Gastrocnemius medialis (tissue), 4 donors: ENCODE measurements around the gene VAPB. TPM values are rescaled to one million over a fixed set of nuclear protein-coding genes. Genes with fewer than 3 reads are reported as not detected.

Experiments
- ATAC-seq, 2 donors: fragments of 150-250 bp; one replicate each; pipeline ENCODE4 v1.9.1; 2016
- DNase-seq, 2 donors: peaks; one replicate each; pipeline ENCODE4 v3.0.0-alpha.2; 2019
- H3K27ac ChIP-seq, 4 donors: fragments of 200-600 bp; sonication (generic); 1 replicate in 1 of 4; 2 replicates in 3 of 4; pipeline ENCODE4 v1.5.1; 2016 to 2018; ENCODE audit warnings: mild to moderate bottlenecking in 2 of 4, moderate library complexity in 1 of 4
- H3K27me3 ChIP-seq, 3 donors: fragments of 200-600 bp; sonication (generic) in 2 of 3; 1 replicate in 1 of 3; 2 replicates in 2 of 3; pipeline versions ENCODE4 v1.5.1 to v1.6.0; 2016 to 2019; ENCODE audit warnings: mild to moderate bottlenecking in 1 of 3, moderate library complexity in 1 of 3
- H3K36me3 ChIP-seq, 2 donors: fragments of 200-600 bp; sonication (generic) in 1 of 2; one replicate each; pipeline ENCODE4 v1.5.1; 2017 to 2018
- H3K4me1 ChIP-seq, 2 donors: fragments of 200-600 bp; sonication (generic) in 1 of 2; one replicate each; pipeline ENCODE4 v1.5.1; 2016 to 2017; ENCODE audit warnings: mild to moderate bottlenecking in 2 of 2
- H3K4me3 ChIP-seq, 4 donors: fragments of 200-600 bp; sonication (generic) in 3 of 4; 1 replicate in 1 of 4; 2 replicates in 3 of 4; pipeline ENCODE4 v1.5.1; 2016 to 2019; ENCODE audit warnings: mild to moderate bottlenecking in 2 of 4
- H3K9me3 ChIP-seq, 3 donors: fragments of 200-600 bp; sonication (generic) in 2 of 3; 1 replicate in 1 of 3; 2 replicates in 2 of 3; pipeline ENCODE4 v1.5.1; 2016 to 2019
- POLR2A ChIP-seq, 2 donors: fragments of 450-650 bp; IDR thresholded peaks; one replicate each; pipeline ENCODE4 v1.6.1; 2017; ENCODE audit warnings: antibody characterized with exemption in 2 of 2, mild to moderate bottlenecking in 2 of 2, moderate library complexity in 2 of 2
- in situ Hi-C, 4 donors: fragments of 200-750 bp; cut with MboI; loops; one replicate each; pipeline versions ENCODE4 v1.15.0 to v1.8.0; 2017; ENCODE audit warnings: low sequenced_read_pairs in 4 of 4
- intact Hi-C: fragments of 100-400 bp; cut with DNase I; formaldehyde crosslinking; loops from one replicate; pipeline ENCODE4 v1.15.1; 2023; ENCODE audit warnings: low total_unique reads
- total RNA-seq, 4 donors: library from RNA; depleted of rRNA; stranded (reverse); fragments of >200 nt; gene quantifications; one replicate each; pipeline versions ENCODE4 v1.1.0 to v1.2.3, GENCODE V29; 2016
- TF ChIP-seq, protein P1 (sequence below), 5 experiments: fragments of 450-650 bp in 3 of 5; fragments of 200-600 bp in 2 of 5; sonication (generic) in 2 of 5; IDR thresholded peaks in 4 of 5; conservative IDR thresholded peaks in 1 of 5; 1 replicate in 4 of 5; 2 replicates in 1 of 5; pipeline ENCODE4 v1.5.1; 2016 to 2019; ENCODE audit warnings: antibody characterized with exemption in 5 of 5, mild to moderate bottlenecking in 3 of 5, moderate library complexity in 3 of 5

Gene VAPB
- total RNA-seq, 4 donors from 2014 or later: 30.4 to 37.7 (median 32.8) TPM

DNA sequence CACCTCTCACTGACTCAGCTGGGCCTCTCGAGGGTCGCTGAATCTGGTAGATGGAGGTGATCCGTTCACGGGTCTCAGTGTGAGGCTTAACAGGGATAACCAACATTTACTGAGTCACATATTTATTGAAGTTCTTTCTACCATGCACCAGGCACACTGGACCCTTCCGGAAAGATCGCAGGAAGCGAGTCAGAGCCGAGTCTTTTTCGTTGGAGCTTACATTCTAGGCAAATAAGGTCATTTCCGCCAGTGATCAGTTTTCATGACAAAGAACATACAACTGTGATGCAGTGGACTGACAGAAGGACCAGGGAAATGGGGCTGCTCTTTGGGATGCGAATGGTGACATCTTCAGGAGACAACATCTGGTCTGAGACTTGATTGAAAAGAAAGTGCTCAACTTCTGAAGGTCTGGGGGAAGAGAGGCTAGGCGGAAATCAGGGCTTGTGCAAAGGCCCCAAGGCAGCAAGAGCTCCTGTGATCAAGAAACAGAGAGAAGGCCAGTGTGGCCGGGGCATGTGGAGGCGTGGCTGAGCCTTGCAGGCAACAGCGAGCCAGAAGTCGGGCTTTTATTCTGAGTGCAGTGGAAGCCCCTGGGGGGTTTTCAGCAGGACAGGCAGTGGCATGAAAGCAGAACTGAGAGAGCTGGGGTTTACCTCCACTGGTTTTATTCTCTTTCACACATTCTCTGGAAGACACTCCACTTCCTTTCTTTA is 69.5 kb downstream of the VAPB start:
- TF ChIP-seq, protein P1, sequence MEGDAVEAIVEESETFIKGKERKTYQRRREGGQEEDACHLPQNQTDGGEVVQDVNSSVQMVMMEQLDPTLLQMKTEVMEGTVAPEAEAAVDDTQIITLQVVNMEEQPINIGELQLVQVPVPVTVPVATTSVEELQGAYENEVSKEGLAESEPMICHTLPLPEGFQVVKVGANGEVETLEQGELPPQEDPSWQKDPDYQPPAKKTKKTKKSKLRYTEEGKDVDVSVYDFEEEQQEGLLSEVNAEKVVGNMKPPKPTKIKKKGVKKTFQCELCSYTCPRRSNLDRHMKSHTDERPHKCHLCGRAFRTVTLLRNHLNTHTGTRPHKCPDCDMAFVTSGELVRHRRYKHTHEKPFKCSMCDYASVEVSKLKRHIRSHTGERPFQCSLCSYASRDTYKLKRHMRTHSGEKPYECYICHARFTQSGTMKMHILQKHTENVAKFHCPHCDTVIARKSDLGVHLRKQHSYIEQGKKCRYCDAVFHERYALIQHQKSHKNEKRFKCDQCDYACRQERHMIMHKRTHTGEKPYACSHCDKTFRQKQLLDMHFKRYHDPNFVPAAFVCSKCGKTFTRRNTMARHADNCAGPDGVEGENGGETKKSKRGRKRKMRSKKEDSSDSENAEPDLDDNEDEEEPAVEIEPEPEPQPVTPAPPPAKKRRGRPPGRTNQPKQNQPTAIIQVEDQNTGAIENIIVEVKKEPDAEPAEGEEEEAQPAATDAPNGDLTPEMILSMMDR (IDR thresholded peaks at IDR 0.05 in 4 of 5, conservative IDR thresholded peaks at IDR 0.05 in 1 of 5): no peak
- no peak for TF ChIP-seq POLR2A (IDR thresholded peaks at IDR 0.05)
- H3K4me3 ChIP-seq: no peak overlapping the region
- no peaks in the 10 kb centered on the region for H3K27me3 ChIP-seq
- H3K9me3 ChIP-seq: no peaks in the 10 kb centered on the region
- H3K27ac ChIP-seq: no peak overlapping the region
- ATAC-seq (no peak), DNase-seq (no peak)
- in situ Hi-C loops (no loop called here), intact Hi-C loops (no loop called here)
- no peaks in the 10 kb centered on the region for H3K4me1 ChIP-seq
- H3K36me3 ChIP-seq: no peaks in the 10 kb centered on the region

DNA sequence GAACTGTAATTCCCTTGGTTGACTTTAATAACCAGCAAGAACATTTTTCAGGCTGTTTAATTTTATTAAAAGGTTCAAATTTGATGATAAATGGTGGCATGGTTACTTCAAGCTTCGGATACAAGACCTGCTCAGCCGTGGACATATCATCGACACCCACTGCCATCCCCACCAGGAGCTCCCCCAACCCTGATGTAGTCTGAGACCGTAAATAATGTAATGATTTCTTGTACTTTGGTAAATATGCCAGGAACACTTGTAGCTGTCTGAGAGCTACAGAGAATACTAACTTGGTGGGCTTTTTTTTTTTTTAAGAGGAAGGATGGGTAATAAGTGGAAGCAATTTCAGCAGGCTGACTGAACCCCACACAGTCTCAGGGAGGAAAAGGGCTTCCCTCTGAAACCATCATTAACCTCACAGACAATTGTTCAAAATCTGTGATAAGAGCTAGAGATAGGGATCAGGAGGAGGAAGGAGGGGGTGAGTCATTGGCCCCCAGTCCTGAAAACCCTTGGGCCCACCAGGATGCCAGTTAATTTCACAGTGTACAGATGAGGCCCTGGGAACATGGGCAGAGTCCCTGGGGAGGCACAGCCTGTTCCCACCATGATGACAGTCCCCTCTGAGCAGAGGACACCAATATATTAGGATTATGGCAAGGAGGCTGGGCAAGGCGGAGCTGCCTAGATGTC is 70.2 kb downstream of the VAPB start:
- in situ Hi-C loops: no loop called here
- no peak for ATAC-seq

DNA sequence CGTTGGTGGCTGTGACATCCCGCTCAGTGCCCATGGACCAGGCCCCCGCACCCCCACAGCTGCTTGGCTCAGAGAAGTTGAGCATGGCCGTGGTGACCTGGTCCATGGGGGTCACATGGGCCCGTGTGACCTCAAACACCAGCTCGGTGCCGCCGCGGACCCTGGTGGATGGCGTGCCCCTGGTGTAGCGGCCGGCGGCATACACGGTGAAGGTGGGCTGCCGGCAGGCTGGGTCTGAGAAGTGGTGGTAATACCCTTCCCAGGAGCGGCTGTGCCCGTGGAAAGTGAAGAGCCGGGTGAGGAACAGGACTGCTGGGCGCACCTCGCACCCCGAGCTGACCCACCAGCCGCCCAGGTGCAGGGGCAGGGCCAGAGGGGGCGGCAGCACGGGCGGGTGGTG is 72.1 kb downstream of the VAPB start:
- no peaks in the 10 kb centered on the region for H3K27me3 ChIP-seq
- no peaks in the 10 kb centered on the region for H3K4me1 ChIP-seq
- intact Hi-C loops: no loop called here
- no peaks in the 10 kb centered on the region for H3K36me3 ChIP-seq
- TF ChIP-seq, protein P1 (IDR thresholded peaks at IDR 0.05 in 4 of 5, conservative IDR thresholded peaks at IDR 0.05 in 1 of 5): no peak
- TF ChIP-seq POLR2A (IDR thresholded peaks at IDR 0.05): no peak
- ATAC-seq (no peak), DNase-seq (no peak)
- no peak overlapping the region for H3K27ac ChIP-seq
- H3K9me3 ChIP-seq: no peaks in the 10 kb centered on the region
- in situ Hi-C loops: no loop called here
- H3K4me3 ChIP-seq: no peak overlapping the region

More for the DNA sequence above, 70.2 kb downstream of the VAPB start:
- DNase-seq: no peak
- Histone ChIP-seq H3K4me1 (no peaks in the 10 kb centered on the region), H3K36me3 (no peaks in the 10 kb centered on the region), H3K4me3 (no peak overlapping the region), H3K27me3 (no peaks in the 10 kb centered on the region), H3K27ac (no peak overlapping the region), H3K9me3 (no peaks in the 10 kb centered on the region)
- intact Hi-C loops: no loop called here
- no peak for TF ChIP-seq POLR2A (IDR thresholded peaks at IDR 0.05)
- TF ChIP-seq, protein P1 (IDR thresholded peaks at IDR 0.05 in 4 of 5, conservative IDR thresholded peaks at IDR 0.05 in 1 of 5): no peak

DNA sequence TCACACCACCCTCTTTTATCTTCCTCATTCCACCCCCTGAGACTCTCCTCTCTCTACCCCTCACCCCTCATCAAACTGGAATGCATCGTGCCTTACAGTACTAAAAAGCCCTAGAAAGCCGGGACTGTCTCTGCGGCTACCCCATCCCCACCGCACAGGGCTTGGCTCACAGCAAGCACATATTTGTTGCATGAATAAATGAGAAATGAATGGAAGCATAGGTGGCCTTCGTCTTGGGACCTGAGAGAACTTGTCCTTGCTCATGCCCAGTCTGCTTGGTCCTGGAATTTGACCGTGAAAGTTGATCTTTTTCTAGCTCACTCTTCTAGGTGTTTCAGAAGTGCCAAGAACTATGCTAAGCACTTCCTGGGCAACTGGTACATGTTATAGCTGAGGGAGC is 72.9 kb downstream of the VAPB start:
- H3K4me3 ChIP-seq: no peak overlapping the region
- in situ Hi-C loops: no loop called here
- intact Hi-C loops: no loop called here
- H3K27ac ChIP-seq: no peak overlapping the region
- no peak for DNase-seq
- H3K4me1 ChIP-seq: no peaks in the 10 kb centered on the region
- no peak for TF ChIP-seq POLR2A (IDR thresholded peaks at IDR 0.05)
- TF ChIP-seq, protein P1 (IDR thresholded peaks at IDR 0.05 in 4 of 5, conservative IDR thresholded peaks at IDR 0.05 in 1 of 5): no peak
- no peaks in the 10 kb centered on the region for H3K27me3 ChIP-seq
- H3K9me3 ChIP-seq: no peaks in the 10 kb centered on the region
- no peaks in the 10 kb centered on the region for H3K36me3 ChIP-seq
- no peak for ATAC-seq
